HG03159 (cell line): ENCODE results near the gene SLC49A4.

Experiments used
- ATAC-seq: cut with Tn5 transposase; IDR thresholded peaks from one replicate; pipeline ENCODE4 v1.9.1; 2021; ENCODE audit warnings: mild to moderate bottlenecking, moderate library complexity; ENCODE audit not compliant: unreplicated experiment

SLC49A4 gene

DNA sequence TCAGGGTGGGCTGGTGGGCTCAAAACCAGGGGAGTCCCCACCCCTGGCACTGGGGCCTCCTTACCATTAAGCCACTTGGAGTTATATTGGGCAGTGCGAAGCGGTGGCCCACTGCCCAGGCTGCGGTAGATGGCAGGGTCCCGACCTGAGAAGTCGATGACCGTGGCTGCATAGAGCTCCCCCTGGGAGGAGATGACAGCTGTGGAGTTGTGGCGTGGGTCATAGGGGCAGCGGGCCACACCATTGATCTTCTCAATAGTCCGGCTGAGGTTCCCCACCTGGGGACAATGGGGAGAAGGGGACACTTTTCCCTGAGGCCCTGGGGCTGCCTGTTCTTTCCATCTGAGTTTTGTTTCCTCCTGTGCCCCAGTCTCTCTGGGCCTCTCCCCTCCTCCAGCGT, 132.9 kb downstream of the SLC49A4 start:
- ATAC-seq: no peak

DNA sequence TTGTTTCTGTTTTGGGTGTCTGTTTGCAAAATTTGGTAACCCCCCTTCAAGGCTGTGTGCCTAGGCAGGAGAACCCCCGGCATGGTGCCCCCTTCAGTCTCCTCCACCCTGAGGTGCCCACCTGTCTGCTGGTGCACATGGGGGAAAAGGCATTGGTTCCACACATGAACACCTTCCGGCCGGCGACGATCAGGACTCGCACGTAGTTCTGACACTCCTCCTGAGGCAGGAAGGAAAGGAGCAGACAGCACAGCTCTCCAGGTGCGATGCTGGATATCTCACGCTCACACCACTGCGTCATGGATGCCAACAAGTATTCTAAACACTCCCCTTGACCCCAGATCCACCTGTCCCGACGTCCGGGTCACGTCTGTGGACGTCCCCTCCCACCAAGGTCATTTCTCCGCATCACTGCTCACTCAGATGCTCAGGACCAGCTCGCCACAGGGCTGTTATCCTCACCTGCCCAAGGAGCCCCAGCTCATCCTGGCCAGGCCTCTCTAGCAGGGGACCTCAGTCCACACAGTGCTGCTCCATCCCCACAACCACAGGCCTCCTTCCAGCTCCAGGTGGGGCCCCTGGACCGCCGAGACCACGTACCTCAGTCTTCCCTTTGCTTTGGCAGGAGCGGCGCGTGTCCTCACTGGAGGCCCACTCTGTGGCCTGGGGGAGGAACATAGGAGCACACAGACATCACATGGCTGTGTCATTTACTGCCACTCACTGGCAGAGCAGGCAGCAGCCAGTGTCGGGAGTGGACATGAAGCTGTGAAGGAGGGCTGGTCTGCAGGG, 133.7 kb downstream of the SLC49A4 start:
- no peak for ATAC-seq

DNA sequence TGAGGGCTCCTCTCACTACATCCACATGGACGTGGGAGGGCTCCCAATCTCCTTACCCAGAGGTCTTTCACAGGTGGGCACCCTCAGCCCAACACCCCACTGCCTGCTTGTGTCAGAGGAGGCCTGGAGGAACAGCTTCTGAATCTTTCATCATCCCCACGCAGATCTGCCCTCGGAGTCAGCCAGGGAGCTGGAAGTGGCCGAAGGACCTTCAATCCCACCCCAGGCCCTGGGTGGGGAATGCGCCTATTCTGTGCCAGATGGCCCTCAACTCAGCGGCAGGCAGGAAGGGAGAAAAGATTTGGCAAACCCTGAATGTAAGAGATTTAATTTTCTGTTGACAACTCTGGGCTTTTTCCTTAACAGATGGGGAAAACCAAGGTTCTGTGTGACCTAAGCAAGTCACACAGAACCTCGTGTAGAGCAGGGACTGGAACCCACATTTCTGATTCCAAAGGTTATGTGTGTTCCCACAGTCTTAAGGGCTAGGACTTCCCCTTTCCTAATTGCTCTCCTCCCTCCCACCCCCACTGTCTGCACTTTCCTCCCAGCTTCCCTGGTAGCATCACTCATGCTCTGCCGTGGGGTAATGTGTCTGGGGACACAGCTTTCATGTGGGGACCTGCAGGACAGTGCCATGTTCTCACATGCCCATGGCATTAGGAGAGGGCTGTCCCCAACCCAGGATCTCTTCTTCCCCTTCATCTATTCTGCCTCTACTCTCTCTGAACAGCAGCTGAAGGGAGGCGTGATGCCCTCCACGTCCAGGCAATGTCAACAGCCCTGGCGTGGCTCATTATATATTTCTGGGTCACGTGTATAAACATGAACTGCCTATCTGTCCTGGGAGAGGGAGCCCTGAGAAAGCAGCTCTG, 134.6 kb downstream of the SLC49A4 start:
- no peak for ATAC-seq

DNA sequence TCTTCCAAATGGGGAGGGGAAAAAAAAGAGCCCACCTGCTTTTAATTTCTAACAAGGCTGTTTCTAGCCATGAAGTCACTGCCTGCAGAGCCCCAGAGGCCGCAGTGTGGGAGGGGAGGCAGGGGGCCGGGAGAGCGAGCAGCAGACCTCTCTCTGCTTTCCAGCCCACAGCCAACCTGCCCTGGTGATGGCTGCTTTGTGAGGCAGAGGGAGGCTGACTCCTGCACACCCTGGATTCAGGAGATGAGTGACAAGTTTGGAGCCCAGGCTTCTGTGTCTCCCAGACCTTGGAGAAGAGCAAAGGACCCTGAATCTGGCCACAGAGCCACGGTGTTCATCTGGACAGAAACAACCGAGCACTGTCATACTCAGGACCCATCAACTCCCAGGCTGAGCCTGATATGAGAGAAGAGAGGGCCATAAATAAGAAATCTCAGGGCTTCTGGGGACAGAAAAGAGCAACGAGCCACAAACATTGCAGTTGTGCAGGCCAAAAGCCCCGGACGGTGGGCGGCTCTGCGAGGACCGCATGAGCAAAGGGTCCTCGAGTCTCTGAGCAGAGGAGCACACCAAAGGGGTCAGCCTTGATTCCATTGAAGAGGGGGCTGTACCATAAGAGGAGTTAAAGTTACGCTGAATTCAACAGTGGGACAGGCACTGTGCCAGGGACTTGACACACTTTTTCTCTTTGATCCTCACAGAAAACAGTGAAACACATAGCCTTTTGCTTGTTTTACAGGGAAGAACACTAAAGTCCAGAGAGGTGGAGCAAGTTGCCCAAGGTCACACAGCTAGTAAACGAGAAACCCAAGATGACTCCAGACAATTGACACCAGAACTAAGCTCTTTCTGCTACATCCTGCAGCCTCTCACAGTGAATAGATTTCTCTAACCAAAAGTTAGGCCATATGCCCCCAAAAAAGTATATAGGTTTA, 135.5 kb downstream of the SLC49A4 start:
- no peak for ATAC-seq
